HL-60/S4 (cell line): ENCODE results near the gene STPG1.

Experiments
- in situ Hi-C: fragments of 300-500 bp; cut with MboI; formaldehyde crosslinking; loops from 2 replicates; pipeline ENCODE4 v1.14.3; 2022; ENCODE audit warnings: low sequenced_read_pairs

Gene STPG1

GRCh38 chr1:24374891-24375786, 38.4 kb downstream of the STPG1 start:
- in situ Hi-C loops, result no loop called here

GRCh38 chr1:24373710-24374109, 39.9 kb downstream of the STPG1 start:
- in situ Hi-C loops, result no loop called here

- in situ Hi-C loops, result no loop called here
These were observed 40.5 kb downstream of the STPG1 start for GRCh38 chr1:24373044-24373443.

GRCh38 chr1:24369801-24370200, 43.8 kb downstream of the STPG1 start:
- in situ Hi-C loops, result no loop called here

- in situ Hi-C loops, result no loop called here
These were observed 44.4 kb downstream of the STPG1 start for GRCh38 chr1:24369199-24369598.

- in situ Hi-C loops, result no loop called here
These were observed 46.9 kb downstream of the STPG1 start for GRCh38 chr1:24366707-24367106.

- in situ Hi-C loops, result no loop called here
These were observed 48.5 kb downstream of the STPG1 start for GRCh38 chr1:24364975-24365678.

GRCh38 chr1:24364605-24364974, 49.0 kb downstream of the STPG1 start:
- in situ Hi-C loops, result no loop called here

GRCh38 chr1:24363994-24364393, 49.6 kb downstream of the STPG1 start:
- in situ Hi-C loops, result no loop called here

- in situ Hi-C loops, result no loop called here
These were observed 50.5 kb downstream of the STPG1 start for GRCh38 chr1:24362982-24363614.

- in situ Hi-C loops, result no loop called here
These were observed 51.2 kb downstream of the STPG1 start for GRCh38 chr1:24362396-24362795.

GRCh38 chr1:24361811-24362210, 51.8 kb downstream of the STPG1 start:
- in situ Hi-C loops, result no loop called here

GRCh38 chr1:24360681-24361080, 52.9 kb downstream of the STPG1 start:
- in situ Hi-C loops, result no loop called here

GRCh38 chr1:24357038-24357437, 56.5 kb downstream of the STPG1 start:
- in situ Hi-C loops, result no loop called here

GRCh38 chr1:24355466-24355865, 58.1 kb downstream of the STPG1 start:
- in situ Hi-C loops, result no loop called here

- in situ Hi-C loops, result no loop called here
These were observed 60.2 kb downstream of the STPG1 start for GRCh38 chr1:24353292-24353891.

- in situ Hi-C loops, result no loop called here
These were observed 61.5 kb downstream of the STPG1 start for GRCh38 chr1:24351918-24352627.

GRCh38 chr1:24351247-24351646, 62.3 kb downstream of the STPG1 start:
- in situ Hi-C loops, result no loop called here

GRCh38 chr1:24349891-24350290, 63.7 kb downstream of the STPG1 start:
- in situ Hi-C loops, result no loop called here

- in situ Hi-C loops, result no loop called here
These were observed 65.4 kb downstream of the STPG1 start for GRCh38 chr1:24348196-24348595.
